KMS-11 (cell line): ENCODE data around the gene KLHL5.

ENCODE experiments used
- H2AFZ ChIP-seq: fragments of 200-600 bp; sonication (generic); 2 replicates; pipeline ENCODE4 v1.6.1; 2016; ENCODE audit warnings: antibody characterized with exemption, mixed run types, low read depth
- H3K27ac ChIP-seq: fragments of 200-600 bp; sonication (generic); 2 replicates; pipeline ENCODE4 v1.6.1; 2016; ENCODE audit warnings: mild to moderate bottlenecking, mixed run types
- H3K27me3 ChIP-seq: fragments of 200-600 bp; sonication (generic); 2 replicates; pipeline ENCODE4 v1.6.1; 2017; ENCODE audit warnings: mild to moderate bottlenecking, low read depth, mixed run types, moderate library complexity; ENCODE audit not compliant: insufficient read depth
- H3K36me3 ChIP-seq: fragments of 200-600 bp; sonication (generic); 2 replicates; pipeline ENCODE4 v1.6.1; 2017; ENCODE audit warnings: mild to moderate bottlenecking, mixed run types; ENCODE audit not compliant: insufficient read depth
- H3K4me1 ChIP-seq: fragments of 200-600 bp; sonication (generic); 2 replicates; pipeline ENCODE4 v1.6.1; 2016; ENCODE audit warnings: mild to moderate bottlenecking, low read depth, mixed run types; ENCODE audit not compliant: poor library complexity, severe bottlenecking
- H3K4me2 ChIP-seq: fragments of 200-600 bp; sonication (generic); 2 replicates; pipeline ENCODE4 v1.7.0; 2016; ENCODE audit warnings: mild to moderate bottlenecking, mixed run types
- H3K4me3 ChIP-seq: fragments of 200-600 bp; sonication (generic); IDR thresholded peaks from 2 replicates; pipeline ENCODE4 v1.6.1; 2017; ENCODE audit warnings: low read depth, low read length, mixed read lengths; ENCODE audit not compliant: insufficient read depth
- H3K79me2 ChIP-seq: fragments of 200-600 bp; sonication (generic); 2 replicates; pipeline ENCODE4 v1.6.1; 2016; ENCODE audit warnings: low read depth, mixed run types; ENCODE audit not compliant: insufficient read depth
- H3K9ac ChIP-seq: fragments of 200-600 bp; sonication (generic); 2 replicates; pipeline ENCODE4 v1.6.1; 2016; ENCODE audit warnings: mild to moderate bottlenecking, mixed run types
- H4K20me1 ChIP-seq: fragments of 200-600 bp; sonication (generic); 2 replicates; pipeline ENCODE4 v1.6.1; 2016; ENCODE audit warnings: mild to moderate bottlenecking, mixed run types; ENCODE audit not compliant: insufficient read depth
- CTCF ChIP-seq: fragments of 200-600 bp; sonication (generic); conservative IDR thresholded peaks from 2 replicates; pipeline ENCODE4 v1.6.1; 2017; ENCODE audit warnings: low read depth, mild to moderate bottlenecking, antibody characterized with exemption, low read length, moderate library complexity, mixed read lengths

KLHL5 gene

GRCh38 chr4:39063430-39063829, 1.4 kb downstream of the KLHL5 start:
- Histone ChIP-seq H3K4me2 (no peak overlapping the region), H3K79me2 (no peaks in the 10 kb centered on the region), H4K20me1 (no peaks in the 10 kb centered on the region), H3K36me3 (no peaks in the 10 kb centered on the region), H3K4me1 (peaks cover 3% of the 10 kb centered on the region), H3K27ac (no peak overlapping the region), H2AFZ (no peak overlapping the region), H3K9ac (no peak overlapping the region), H3K4me3 (no peak overlapping the region), H3K27me3 (no peaks in the 10 kb centered on the region)
- no peak for TF ChIP-seq CTCF

- H4K20me1 ChIP-seq, result no peaks in the 10 kb centered on the region
- H3K4me3 ChIP-seq, result no peak overlapping the region
- H3K79me2 ChIP-seq, result no peaks in the 10 kb centered on the region
- H3K9ac ChIP-seq, result no peak overlapping the region
- H3K4me2 ChIP-seq, result no peak overlapping the region
- H2AFZ ChIP-seq, result no peak overlapping the region
- peaks cover 3% of the 10 kb centered on the region for H3K4me1 ChIP-seq
- no peaks in the 10 kb centered on the region for H3K36me3 ChIP-seq
- H3K27me3 ChIP-seq, result no peaks in the 10 kb centered on the region
- no peak overlapping the region for H3K27ac ChIP-seq
- TF ChIP-seq CTCF, result no peak
These were observed 4.3 kb downstream of the KLHL5 start for GRCh38 chr4:39066371-39066770.

- no peak for TF ChIP-seq CTCF
- H3K79me2 ChIP-seq, result no peaks in the 10 kb centered on the region
- no peaks in the 10 kb centered on the region for H3K4me1 ChIP-seq
- H3K4me3 ChIP-seq, result no peak overlapping the region
- H2AFZ ChIP-seq, result no peak overlapping the region
- H3K9ac ChIP-seq, result no peak overlapping the region
- H3K27ac ChIP-seq, result no peak overlapping the region
- H3K36me3 ChIP-seq, result no peaks in the 10 kb centered on the region
- no peaks in the 10 kb centered on the region for H4K20me1 ChIP-seq
- no peak overlapping the region for H3K4me2 ChIP-seq
- no peaks in the 10 kb centered on the region for H3K27me3 ChIP-seq
These were observed 5.0 kb downstream of the KLHL5 start for GRCh38 chr4:39067031-39067430.

GRCh38 chr4:39067451-39067850, 5.4 kb downstream of the KLHL5 start:
- H3K9ac ChIP-seq, result no peak overlapping the region
- H3K36me3 ChIP-seq, result no peaks in the 10 kb centered on the region
- H3K27me3 ChIP-seq, result no peaks in the 10 kb centered on the region
- no peak overlapping the region for H3K27ac ChIP-seq
- no peaks in the 10 kb centered on the region for H3K79me2 ChIP-seq
- H3K4me3 ChIP-seq, result no peak overlapping the region
- no peak overlapping the region for H2AFZ ChIP-seq
- H4K20me1 ChIP-seq, result no peaks in the 10 kb centered on the region
- no peak for TF ChIP-seq CTCF
- H3K4me1 ChIP-seq, result no peaks in the 10 kb centered on the region
- H3K4me2 ChIP-seq, result no peak overlapping the region

- Histone ChIP-seq H3K79me2 (no peaks in the 10 kb centered on the region), H4K20me1 (no peaks in the 10 kb centered on the region), H2AFZ (no peak overlapping the region), H3K27me3 (no peaks in the 10 kb centered on the region), H3K4me1 (no peaks in the 10 kb centered on the region), H3K4me2 (no peak overlapping the region), H3K27ac (no peak overlapping the region), H3K4me3 (no peak overlapping the region), H3K36me3 (no peaks in the 10 kb centered on the region), H3K9ac (no peak overlapping the region)
- no peak for TF ChIP-seq CTCF
These were observed 6.9 kb downstream of the KLHL5 start for GRCh38 chr4:39068907-39069306.
